ENCODE data around the gene TTC28.

Gene TTC28

GRCh38 chr22:28656181-28656580 lies 23.5 kb downstream of the TTC28 start:
- Mint-ChIP-seq H3K4me3 (no peak overlapping the region), H3K27me3 (ENCODE audit: low read depth) (no peaks in the 10 kb centered on the region), H3K36me3 (ENCODE audit: low read depth) (peaks cover 37% of the 10 kb centered on the region), H3K27ac (peak overlapping the region in 1 of 3 experiments; percentile 53), H3K9me3 (peaks cover 10% of the 10 kb centered on the region), H3K4me1 (no peaks in the 10 kb centered on the region)
- TF ChIP-seq CTCF (IDR thresholded peaks at IDR 0.05; ENCODE audit: unreplicated experiment in 3 of 3): no peak

GRCh38 chr22:28650463-28650862 lies 29.2 kb downstream of the TTC28 start:
- no peak overlapping the region for H3K27ac Mint-ChIP-seq
- no peaks in the 10 kb centered on the region for H3K4me1 Mint-ChIP-seq
- H3K9me3 Mint-ChIP-seq: peaks cover 8% of the 10 kb centered on the region
- TF ChIP-seq CTCF (IDR thresholded peaks at IDR 0.05; ENCODE audit: unreplicated experiment in 3 of 3): no peak
- H3K36me3 Mint-ChIP-seq (ENCODE audit: low read depth): peaks cover 49% of the 10 kb centered on the region
- no peaks in the 10 kb centered on the region for H3K27me3 Mint-ChIP-seq (ENCODE audit: low read depth)
- no peak overlapping the region for H3K4me3 Mint-ChIP-seq

GRCh38 chr22:28648792-28649191 lies 30.8 kb downstream of the TTC28 start:
- no peaks in the 10 kb centered on the region for H3K4me1 Mint-ChIP-seq
- H3K36me3 Mint-ChIP-seq (ENCODE audit: low read depth): peaks cover 37% of the 10 kb centered on the region

GRCh38 chr22:28647216-28647615 lies 32.4 kb downstream of the TTC28 start:
- TF ChIP-seq CTCF (IDR thresholded peaks at IDR 0.05; ENCODE audit: unreplicated experiment in 3 of 3): no peak
- H3K27ac Mint-ChIP-seq: no peak overlapping the region
- no peak overlapping the region for H3K4me3 Mint-ChIP-seq
- H3K9me3 Mint-ChIP-seq: no peaks in the 10 kb centered on the region
- H3K36me3 Mint-ChIP-seq (ENCODE audit: low read depth): peaks cover 26% of the 10 kb centered on the region
- no peaks in the 10 kb centered on the region for H3K4me1 Mint-ChIP-seq
- H3K27me3 Mint-ChIP-seq (ENCODE audit: low read depth): no peaks in the 10 kb centered on the region

More at GRCh38 chr22:28648792-28649191, 30.8 kb downstream of the TTC28 start:
- Mint-ChIP-seq H3K9me3 (peaks cover 4% of the 10 kb centered on the region), H3K27ac (no peak overlapping the region), H3K4me3 (no peak overlapping the region), H3K27me3 (ENCODE audit: low read depth) (no peaks in the 10 kb centered on the region)
- TF ChIP-seq CTCF (IDR thresholded peaks at IDR 0.05; ENCODE audit: unreplicated experiment in 3 of 3): no peak

- TF ChIP-seq CTCF (IDR thresholded peaks at IDR 0.05; ENCODE audit: unreplicated experiment in 3 of 3): no peak
- Mint-ChIP-seq H3K27me3 (ENCODE audit: low read depth) (no peaks in the 10 kb centered on the region), H3K36me3 (ENCODE audit: low read depth) (peaks cover 17% of the 10 kb centered on the region), H3K27ac (no peak overlapping the region), H3K4me3 (no peak overlapping the region), H3K9me3 (peaks cover 4% of the 10 kb centered on the region), H3K4me1 (no peaks in the 10 kb centered on the region)
These were observed 40.3 kb downstream of the TTC28 start for GRCh38 chr22:28639321-28639720.

GRCh38 chr22:28637225-28637624 lies 42.4 kb downstream of the TTC28 start:
- Mint-ChIP-seq H3K4me1 (no peaks in the 10 kb centered on the region), H3K36me3 (ENCODE audit: low read depth) (peaks cover 17% of the 10 kb centered on the region), H3K27ac (no peak overlapping the region), H3K9me3 (peaks cover 4% of the 10 kb centered on the region), H3K4me3 (no peak overlapping the region), H3K27me3 (ENCODE audit: low read depth) (no peaks in the 10 kb centered on the region)
- TF ChIP-seq CTCF (IDR thresholded peaks at IDR 0.05; ENCODE audit: unreplicated experiment in 3 of 3): no peak

Data from nephron (organoid).